HG03025 (cell line): ENCODE measurements around the gene SSBP2.

Source experiments
- ATAC-seq: cut with Tn5 transposase; IDR thresholded peaks from one replicate; pipeline ENCODE4 v1.9.1; 2021; ENCODE audit warnings: mild to moderate bottlenecking, moderate library complexity; ENCODE audit not compliant: unreplicated experiment, low FRiP score

The SSBP2 gene

DNA sequence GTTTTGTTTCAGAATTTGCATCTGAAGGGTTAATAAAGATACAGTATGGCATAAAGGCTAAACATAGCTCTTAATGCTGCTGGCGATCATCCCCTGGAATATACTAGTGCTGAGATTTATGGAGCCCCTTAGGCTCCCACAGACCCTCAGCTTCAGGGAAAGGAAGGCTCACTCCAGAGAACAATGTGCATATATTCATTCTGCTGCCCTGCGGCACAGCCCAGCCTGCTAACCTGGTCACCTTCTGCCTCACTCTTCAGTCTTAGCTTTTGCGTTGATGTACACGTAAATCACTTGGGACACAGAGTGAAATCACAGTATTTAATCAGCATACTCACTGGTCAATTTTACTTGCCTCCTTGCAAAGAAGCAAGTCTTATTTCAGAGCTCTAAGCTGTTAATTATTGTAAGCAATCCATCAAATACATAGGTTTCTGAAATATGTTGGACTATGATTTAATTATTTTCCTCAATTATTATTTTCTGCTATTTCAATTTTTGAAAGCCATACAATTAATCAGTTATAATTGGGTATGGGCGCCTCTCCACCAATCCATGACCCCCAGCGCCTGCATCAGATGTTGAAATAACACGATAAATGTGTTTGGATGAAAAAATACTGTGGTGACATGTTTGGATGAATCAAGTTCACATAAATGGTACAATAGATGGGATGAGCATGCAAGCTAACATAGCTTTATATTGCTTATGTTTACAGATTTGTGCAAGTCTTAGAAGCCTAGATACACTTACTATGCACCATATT lies 345.6 kb downstream of the SSBP2 start:
- ATAC-seq = no peak

DNA sequence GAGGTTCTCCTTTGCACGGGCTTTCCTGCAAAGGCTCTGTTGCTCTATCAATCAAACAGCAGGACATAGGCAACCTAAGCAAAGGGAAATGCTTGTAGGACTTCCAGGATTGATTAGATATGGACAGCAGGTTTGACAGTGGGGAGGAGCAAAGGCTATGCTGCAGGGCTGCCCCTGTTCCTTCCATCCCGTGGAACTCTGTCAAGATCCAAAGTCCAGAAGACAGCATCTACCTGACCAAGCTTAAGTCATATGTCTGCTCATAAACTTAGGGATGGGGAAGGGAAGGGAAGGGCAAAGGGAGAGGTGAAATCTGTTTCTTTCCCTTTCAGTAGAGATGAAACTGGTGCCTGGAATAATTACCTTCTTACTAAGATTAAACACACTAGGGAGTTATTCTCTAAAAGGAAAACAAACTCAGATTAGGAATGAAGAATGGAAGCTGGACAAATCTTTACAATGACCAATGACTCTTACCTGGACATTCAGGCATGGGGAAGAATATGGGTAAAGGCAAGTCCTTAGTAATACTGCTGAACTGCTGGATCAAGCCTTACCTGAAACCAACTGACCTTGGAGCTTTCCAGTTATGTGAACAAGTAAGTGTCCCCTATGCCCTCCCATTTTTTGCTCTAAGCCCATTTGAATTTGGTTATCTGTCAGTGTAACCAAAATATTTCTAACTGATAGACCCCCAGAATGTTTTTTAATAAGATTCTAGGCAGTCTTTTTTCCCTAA lies 348.5 kb downstream of the SSBP2 start:
- no peak for ATAC-seq

DNA sequence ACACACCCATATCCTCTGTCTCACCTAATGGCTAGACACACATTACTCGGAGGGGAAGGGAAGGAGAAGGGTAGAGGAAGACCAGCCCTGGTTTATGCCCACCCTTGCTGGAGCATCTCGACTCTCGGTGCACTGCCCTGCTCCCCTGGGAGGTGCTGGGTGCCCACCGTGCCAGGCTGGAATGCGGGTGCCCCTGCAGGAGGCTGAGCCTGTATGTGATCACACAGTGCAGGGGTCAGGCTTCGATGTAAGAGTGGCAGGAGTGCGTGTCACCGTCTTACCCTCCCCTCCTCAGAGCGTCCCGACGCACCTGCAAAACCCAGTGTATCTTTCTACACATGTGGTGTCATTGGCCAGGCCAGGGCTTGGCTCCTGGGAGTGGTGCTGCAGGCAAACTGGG lies 349.6 kb downstream of the SSBP2 start:
- no peak for ATAC-seq

DNA sequence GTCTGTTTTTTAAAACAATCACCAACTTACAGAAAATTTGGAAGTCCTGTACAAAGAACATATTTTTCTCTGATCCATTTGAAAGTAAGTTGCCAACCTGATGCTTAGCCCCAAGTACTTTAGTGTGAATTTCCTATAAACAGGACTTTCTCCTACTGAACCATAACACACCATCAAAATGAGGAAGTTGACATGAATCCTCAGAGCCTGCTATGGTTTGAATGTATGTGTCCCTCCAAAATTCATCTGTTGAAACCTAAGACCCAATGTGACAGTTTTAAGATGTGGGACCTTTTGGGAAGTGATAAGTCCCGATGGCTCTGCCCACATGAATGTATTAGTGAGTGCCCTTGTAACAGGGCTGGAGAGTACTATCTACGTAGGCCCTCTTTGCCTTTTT lies 350.5 kb downstream of the SSBP2 start:
- ATAC-seq = no peak

DNA sequence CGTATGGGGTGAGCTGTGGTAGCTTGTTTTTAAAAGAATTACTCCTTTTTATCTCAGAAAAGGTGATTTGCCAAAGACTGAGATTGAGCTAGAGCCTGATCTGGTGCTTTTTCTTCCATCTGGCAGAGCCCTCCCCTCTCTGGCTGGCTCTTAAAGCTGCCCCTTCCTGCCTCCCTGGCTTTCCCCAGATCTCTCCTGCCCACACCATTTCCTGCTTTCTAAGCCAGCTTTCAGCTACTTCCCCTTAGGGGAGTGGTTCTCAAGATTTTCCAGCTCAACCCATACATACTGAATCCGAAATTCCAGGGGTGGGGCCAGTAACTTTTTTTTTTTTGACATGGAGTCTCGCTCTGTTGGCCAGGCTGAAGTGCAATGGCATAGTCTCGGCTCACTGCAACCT lies 352.2 kb downstream of the SSBP2 start:
- no peak for ATAC-seq

DNA sequence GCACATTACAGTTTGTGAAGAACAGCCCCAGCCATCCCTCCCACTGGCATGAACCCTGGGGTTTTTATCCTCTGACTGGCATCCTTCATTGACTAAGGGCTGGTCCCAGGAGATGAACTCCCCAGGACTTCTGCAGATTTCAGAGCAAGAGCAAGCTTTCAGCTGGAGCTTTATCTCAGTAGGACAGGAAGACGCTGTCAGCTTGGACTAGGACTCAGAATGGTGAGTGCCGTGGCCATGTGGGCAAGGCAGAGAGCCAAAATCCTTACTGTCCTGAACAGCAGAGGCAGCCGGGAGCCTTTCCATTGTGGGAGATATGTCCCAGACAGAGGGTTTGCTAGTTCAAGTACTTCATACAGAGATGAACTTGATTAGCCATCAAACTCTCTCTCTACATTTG lies 353.7 kb downstream of the SSBP2 start:
- no peak for ATAC-seq

DNA sequence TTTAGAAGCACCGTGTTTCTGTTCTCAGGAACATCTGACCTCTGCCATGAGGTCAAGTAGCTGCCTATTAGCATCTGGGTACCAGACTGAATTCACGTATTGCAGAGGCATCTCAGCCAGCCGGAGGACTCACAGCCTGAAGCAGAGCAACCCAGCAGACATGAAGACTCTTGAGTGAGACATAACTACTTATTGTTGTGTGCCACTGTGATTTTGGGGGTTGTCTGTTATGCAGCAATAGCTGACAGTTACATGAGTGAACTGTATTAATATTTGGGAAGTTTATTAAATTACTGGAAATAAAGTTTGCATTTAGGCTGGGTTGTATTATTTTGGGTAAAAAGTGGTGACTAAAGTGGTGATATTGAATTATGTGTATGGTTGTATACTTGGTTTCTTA lies 355.6 kb downstream of the SSBP2 start:
- no peak for ATAC-seq

DNA sequence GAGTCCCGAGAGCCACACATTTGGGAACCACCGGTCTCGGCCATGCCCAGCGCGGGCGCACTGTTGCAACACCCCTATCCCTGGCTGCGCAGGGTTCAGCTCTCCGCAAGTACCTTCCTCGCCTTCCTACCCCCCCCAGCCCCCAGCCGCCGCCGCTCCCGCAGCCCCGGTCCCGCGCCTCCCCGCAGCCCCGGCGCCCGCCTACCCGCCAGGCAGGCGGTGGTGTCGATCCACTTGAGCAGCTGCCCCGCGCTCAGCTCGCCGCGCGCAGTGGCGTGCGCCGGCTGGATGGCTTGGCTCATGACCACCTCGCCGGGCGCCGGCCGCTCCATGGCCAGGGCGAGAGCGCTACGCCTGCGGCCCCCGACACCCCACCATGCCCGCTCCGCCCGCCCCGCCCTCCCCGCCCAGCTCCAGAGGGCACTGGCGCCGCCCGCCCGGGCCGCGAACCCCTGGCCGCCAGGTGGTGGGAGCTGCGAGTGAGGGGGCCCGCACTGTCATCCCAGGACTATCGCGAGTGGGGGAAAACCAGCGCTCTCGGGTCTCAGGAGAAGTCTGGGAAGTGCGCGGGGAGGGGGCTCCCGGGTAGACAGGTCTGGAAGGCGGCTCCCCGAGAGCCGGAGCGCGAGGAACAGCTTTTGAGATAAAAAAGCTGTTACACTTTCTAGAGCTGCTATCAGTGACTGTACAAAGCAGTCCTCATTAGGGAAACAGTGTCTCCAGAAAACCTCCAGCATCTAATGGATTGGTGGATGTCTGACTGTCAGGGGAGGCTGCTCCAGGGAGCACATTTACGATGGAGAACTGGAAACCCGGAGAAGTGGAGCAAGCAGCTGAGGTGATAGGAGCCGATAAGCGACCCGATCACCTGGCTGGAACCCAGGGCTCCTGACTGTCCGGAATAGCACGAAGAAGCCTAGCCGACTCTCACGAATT lies 356.8 kb downstream of the SSBP2 start, which contains the start of gene ACOT12:
Gene ACOT12, minus strand, starts transcription at position 352 of the 936 bp plus-strand sequence. Its CDS starts 20 bp downstream, at position 332.
- ATAC-seq = no peak

DNA sequence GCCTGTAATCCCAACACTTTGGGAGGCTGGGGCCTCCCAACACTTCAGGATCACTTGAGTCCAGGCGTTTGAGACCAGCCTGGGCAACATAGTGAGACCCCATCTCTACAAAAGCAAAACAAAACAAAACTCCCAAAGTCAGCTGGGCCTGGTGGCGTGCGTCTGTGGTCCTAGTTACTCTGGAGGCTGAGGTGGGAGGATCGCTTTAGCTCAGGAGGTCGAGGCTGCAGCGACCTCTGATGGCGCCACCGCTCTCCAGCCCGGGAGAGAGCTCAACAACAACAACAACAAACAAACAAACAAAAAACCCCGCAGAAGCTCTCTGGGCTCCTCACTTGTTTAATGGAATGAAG lies 357.5 kb downstream of the SSBP2 start:
- ATAC-seq = no peak

DNA sequence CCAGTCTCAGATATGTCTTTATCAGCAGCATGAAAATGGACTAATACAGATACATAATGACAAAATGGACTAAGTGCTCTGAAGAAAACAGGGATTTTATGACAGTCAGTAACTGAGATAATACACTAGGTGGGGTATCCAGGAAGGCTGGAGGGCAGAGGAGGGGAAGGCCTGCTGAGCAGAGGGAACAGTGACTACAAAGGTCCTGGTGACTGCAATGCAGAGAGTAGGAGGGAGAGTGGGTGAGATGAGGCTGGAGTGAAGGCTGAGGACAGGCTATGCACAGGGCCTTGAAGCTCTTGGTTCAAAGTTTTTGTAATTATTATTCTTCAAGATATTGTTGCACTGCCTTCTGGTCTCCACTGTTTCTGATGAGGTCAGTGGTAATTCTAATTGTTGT lies 361.9 kb downstream of the SSBP2 start:
- ATAC-seq = no peak

DNA sequence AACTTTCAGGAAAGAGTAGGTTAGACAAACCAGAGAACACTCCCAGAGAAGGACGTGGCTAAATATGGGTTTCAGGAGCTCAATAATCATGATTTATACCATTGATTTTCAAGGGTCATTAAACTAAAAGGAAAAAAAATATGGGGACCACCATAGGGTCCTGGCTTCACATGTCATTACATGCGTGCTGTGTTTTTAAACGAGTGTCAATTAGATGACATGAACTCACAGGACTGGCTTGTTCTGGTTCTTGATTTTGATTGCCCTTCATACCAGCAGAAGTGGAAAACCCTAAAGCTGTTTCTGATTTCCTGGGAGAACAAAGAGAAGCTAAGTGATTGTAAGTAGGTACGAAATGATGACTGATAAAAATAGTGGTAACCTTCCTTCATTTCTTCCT lies 362.7 kb downstream of the SSBP2 start:
- no peak for ATAC-seq

DNA sequence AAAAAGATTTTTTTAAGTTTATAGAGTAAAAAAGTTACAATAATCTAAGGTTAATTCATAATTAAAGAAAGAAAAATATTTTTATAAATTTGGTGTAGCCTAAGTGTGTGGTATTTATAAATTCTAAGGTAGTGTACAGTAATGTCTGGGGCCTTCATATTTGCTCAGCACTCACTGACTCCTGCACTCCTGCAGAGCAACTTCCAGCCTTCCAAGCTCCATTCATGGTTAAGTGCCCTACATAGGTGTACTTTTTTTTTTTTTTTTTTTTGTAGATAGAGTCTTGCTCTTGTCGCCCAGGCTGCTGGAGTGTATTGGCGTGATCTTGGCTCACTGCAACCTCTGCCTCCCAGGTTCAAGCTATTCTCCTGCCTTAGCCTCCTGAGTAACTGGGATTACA lies 367.0 kb downstream of the SSBP2 start:
- no peak for ATAC-seq

DNA sequence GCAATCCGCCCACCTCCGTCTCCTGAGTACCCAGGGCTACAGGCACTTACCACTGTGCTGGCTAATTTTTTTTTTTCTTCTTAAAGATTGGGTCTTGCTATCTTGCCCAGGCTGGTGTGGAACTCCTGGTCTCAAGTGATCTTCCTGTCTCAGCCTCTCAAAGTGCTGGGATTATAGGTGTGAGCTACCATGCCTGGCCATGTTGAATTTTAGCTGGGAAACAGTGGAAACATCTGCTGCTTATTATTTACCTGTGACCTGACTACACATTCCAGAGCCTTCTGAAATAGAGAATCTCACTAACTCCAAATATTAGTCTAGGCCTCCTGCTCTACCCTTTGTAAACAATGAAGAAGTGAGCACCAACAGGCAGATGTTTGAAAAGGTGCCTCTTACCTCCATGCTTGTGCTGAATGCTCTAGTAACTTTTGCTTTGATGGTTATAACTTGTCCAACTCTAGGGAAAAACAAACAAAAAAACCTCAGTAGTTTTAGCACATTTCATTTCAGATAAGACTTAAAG lies 379.5 kb downstream of the SSBP2 start:
- ATAC-seq = no peak

DNA sequence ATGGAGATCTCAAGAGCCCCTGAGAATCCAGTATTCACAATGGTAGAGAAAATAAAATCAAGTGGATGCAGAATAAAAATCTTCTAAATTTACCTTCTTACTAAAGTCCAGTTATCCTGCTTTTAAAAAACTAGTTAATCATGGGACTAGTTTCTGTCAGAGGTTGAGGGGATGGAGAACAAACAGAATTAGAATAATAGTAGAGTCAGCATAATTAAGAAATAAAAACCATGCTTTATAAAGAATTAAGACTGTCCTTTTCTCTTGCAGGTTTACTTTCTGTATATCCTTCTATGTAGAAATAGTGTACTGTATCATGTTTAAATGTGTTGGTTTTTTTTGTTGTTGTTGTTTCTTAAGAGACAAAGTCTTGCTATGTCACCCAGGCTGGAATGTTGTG lies 380.0 kb downstream of the SSBP2 start:
- ATAC-seq = no peak

DNA sequence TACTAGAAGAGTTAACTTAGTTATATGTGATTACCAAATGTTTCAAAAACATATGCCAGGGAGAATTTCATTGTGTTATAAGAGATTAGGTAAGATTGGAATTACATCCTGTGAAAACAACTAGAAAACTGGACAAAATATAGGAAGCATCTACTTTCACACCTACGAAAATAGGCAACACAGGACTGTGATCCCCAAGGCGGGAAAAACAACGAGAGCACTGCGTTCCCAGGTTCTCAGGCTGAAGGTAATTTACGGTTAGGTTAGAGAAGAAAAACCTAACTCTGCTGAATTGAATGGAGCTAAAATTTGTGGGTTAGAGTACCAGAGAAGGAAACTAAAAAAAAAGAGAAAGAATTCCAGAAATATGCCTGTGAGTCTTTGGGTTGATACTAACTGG lies 385.4 kb downstream of the SSBP2 start:
- no peak for ATAC-seq

DNA sequence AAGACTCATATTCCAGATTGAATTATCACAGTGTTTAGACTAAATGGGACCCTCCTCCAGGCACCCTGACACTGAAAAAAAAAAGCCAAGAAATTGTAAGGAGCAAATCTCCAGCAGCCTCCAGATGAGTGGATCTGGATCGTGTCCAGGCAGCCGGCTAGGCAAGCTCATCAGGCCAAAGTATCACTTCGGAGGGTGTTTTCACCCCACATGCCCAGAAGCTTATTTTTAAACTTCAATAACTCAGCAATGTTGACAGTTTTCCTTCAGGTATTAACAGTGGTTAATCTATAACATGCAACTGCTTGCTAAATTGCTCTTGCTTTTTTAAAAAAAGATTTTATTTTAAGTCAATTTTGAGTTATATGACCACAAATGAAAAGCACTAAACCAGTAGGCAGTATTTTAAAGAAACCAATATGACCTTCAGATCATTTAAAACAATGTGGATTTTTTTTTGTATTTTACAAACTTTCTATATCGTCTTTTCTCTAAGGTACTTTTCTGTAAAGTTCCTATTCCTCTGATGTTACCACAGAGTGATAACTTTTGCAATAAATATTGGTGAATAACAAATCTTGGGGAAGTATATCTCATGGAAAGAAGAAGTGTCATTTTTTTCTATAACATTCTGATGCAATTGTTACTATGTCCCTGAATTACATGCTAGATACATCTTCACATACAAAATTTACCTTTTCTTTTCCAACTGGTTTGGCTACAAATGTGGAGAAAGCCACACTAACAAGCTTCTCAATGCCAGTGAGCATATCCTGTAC lies 387.6 kb downstream of the SSBP2 start:
- ATAC-seq = no peak
